GM23248 (cell line): ENCODE results near the gene DNAI1.

Experiments
- EZH2 ChIP-seq: fragments of 200-600 bp; sonication (generic); IDR thresholded peaks from 2 replicates; pipeline ENCODE4 v1.6.1; 2018; ENCODE audit warnings: antibody characterized with exemption, mild to moderate bottlenecking; ENCODE audit not compliant: insufficient read depth, poor library complexity, severe bottlenecking
- EZH2phosphoT487 ChIP-seq: fragments of 200-600 bp; sonication (generic); IDR thresholded peaks from 2 replicates; pipeline ENCODE4 v1.6.1; 2018; ENCODE audit warnings: antibody characterized with exemption, moderate library complexity, mild to moderate bottlenecking, low read depth; ENCODE audit not compliant: insufficient read depth

GRCh38 chr9:34508951-34509350 lies 50.3 kb downstream of the DNAI1 start:
- TF ChIP-seq EZH2 (no peak), EZH2phosphoT487 (no peak)
